ENCODE results near the gene RAP1GDS1.
A peak's percentile ranks its signal among the peaks of the same experiment; 100 is the strongest.

RAP1GDS1 gene

GRCh38 chr4:98253499-98253898, 7.7 kb upstream of the RAP1GDS1 start:
- TF ChIP-seq TAF1 (IDR thresholded peaks at IDR 0.05; ENCODE audit: low read depth) = no peak
- TF ChIP-seq RAD21 (IDR thresholded peaks at IDR 0.05; ENCODE audit: low read depth) = no peak
- no peak for TF ChIP-seq REST (IDR thresholded peaks at IDR 0.05; ENCODE audit: low read depth)
- TF ChIP-seq USF1 (IDR thresholded peaks at IDR 0.05) = no peak
- TF ChIP-seq TEAD4 (IDR thresholded peaks at IDR 0.05) = no peak
- no peak for TF ChIP-seq NFIC (IDR thresholded peaks at IDR 0.05)
- TF ChIP-seq CEBPB (IDR thresholded peaks at IDR 0.05) = no peak
- no peak for TF ChIP-seq TCF12 (IDR thresholded peaks at IDR 0.05; ENCODE audit: low read depth)

GRCh38 chr4:98260047-98260578, 1.1 kb upstream of the RAP1GDS1 start:
- no peak; the same call in 1 of the 2 replicates for TF ChIP-seq MAX (IDR thresholded peaks at IDR 0.05)
- TF ChIP-seq YY1 (IDR thresholded peaks at IDR 0.05; ENCODE audit: low read depth) = 0 out of 2 replicates have a peak, but pooled peaks have one; percentile 38

- no peak for TF ChIP-seq TAF1 (IDR thresholded peaks at IDR 0.05; ENCODE audit: low read depth)
- TF ChIP-seq MAX (IDR thresholded peaks at IDR 0.05) = peak; percentile 54
- 0 out of 2 replicates have a peak, but pooled peaks have one; percentile 24 for TF ChIP-seq YY1 (IDR thresholded peaks at IDR 0.05; ENCODE audit: low read depth)
Measured at GRCh38 chr4:98261405-98262291, 464 bp downstream of the RAP1GDS1 start.

GRCh38 chr4:98262431-98262830, 1.2 kb downstream of the RAP1GDS1 start:
- no peak for TF ChIP-seq CEBPB (IDR thresholded peaks at IDR 0.05)
- no peak for TF ChIP-seq FOXM1 (IDR thresholded peaks at IDR 0.05; ENCODE audit: borderline replicate concordance, low read depth)
- TF ChIP-seq RAD21 (IDR thresholded peaks at IDR 0.05; ENCODE audit: low read depth) = no peak

GRCh38 chr4:98267498-98267897, 6.3 kb downstream of the RAP1GDS1 start:
- TF ChIP-seq EP300 (IDR thresholded peaks at IDR 0.05; ENCODE audit: borderline replicate concordance) = no peak

- no peak for TF ChIP-seq RAD21 (IDR thresholded peaks at IDR 0.05; ENCODE audit: low read depth)
- TF ChIP-seq CEBPB (IDR thresholded peaks at IDR 0.05) = no peak
- TF ChIP-seq USF1 (IDR thresholded peaks at IDR 0.05) = no peak
- no peak for TF ChIP-seq REST (IDR thresholded peaks at IDR 0.05; ENCODE audit: low read depth)
- TF ChIP-seq FOXM1 (IDR thresholded peaks at IDR 0.05; ENCODE audit: borderline replicate concordance, low read depth) = no peak
Measured at GRCh38 chr4:98275145-98275544, 14.0 kb downstream of the RAP1GDS1 start.

- no peak for TF ChIP-seq TAF1 (IDR thresholded peaks at IDR 0.05; ENCODE audit: low read depth)
- no peak for TF ChIP-seq NFIC (IDR thresholded peaks at IDR 0.05)
- TF ChIP-seq MAX (IDR thresholded peaks at IDR 0.05) = no peak
- TF ChIP-seq TCF12 (IDR thresholded peaks at IDR 0.05; ENCODE audit: low read depth) = no peak
- no peak for TF ChIP-seq FOXM1 (IDR thresholded peaks at IDR 0.05; ENCODE audit: borderline replicate concordance, low read depth)
- no peak for TF ChIP-seq TEAD4 (IDR thresholded peaks at IDR 0.05)
- TF ChIP-seq EGR1 (IDR thresholded peaks at IDR 0.05) = no peak
- no peak for TF ChIP-seq YY1 (IDR thresholded peaks at IDR 0.05; ENCODE audit: low read depth)
- TF ChIP-seq RAD21 (IDR thresholded peaks at IDR 0.05; ENCODE audit: low read depth) = no peak
- no peak for TF ChIP-seq CREB1 (IDR thresholded peaks at IDR 0.05; ENCODE audit: low read depth)
- TF ChIP-seq CEBPB (IDR thresholded peaks at IDR 0.05) = no peak
Measured at GRCh38 chr4:98283219-98284189, 22.3 kb downstream of the RAP1GDS1 start.
